Ascending aorta (tissue), 2 donors: ENCODE data around the gene PDXP. TPM values are rescaled to one million over a fixed set of nuclear protein-coding genes. Genes with fewer than 3 reads are reported as not detected.

ENCODE experiments used
- DNase-seq, 2 donors: peaks; one replicate each; pipeline ENCODE4 v3.0.0-alpha.2; 2019; ENCODE audit warnings: low spot score in 2 of 2
- H3K27ac ChIP-seq, 2 donors: fragments of 200-600 bp; sonication (generic); one replicate each; pipeline ENCODE4 v1.5.1; 2016 to 2017; ENCODE audit warnings: mild to moderate bottlenecking in 1 of 2
- H3K27me3 ChIP-seq: fragments of 200-600 bp; sonication (generic); one replicate; pipeline ENCODE4 v1.5.1; 2017
- H3K36me3 ChIP-seq, 2 donors: fragments of 200-600 bp; sonication (generic); one replicate each; pipeline ENCODE4 v1.5.1; 2016
- H3K4me1 ChIP-seq, 2 donors: fragments of 200-600 bp; sonication (generic); one replicate each; pipeline ENCODE4 v1.5.1; 2016 to 2017; ENCODE audit warnings: mild to moderate bottlenecking in 1 of 2
- H3K4me3 ChIP-seq, 2 donors: fragments of 200-600 bp; sonication (generic); one replicate each; pipeline ENCODE4 v1.5.1; 2016 to 2017; ENCODE audit warnings: mild to moderate bottlenecking in 1 of 2
- H3K9me3 ChIP-seq, 2 donors: fragments of 200-600 bp; sonication (generic); one replicate each; pipeline ENCODE4 v1.5.1; 2016
- CTCF ChIP-seq, 3 experiments: fragments of 200-600 bp in 2 of 3; fragments of 450-650 bp in 1 of 3; sonication (generic) in 2 of 3; IDR thresholded peaks; one replicate each; pipeline ENCODE4 v1.5.1; 2016 to 2019; ENCODE audit warnings: antibody characterized with exemption in 3 of 3, mild to moderate bottlenecking in 1 of 3, moderate library complexity in 1 of 3
- intact Hi-C: fragments of 100-400 bp; cut with DNase I; formaldehyde crosslinking; loops from one replicate; pipeline ENCODE4 v1.15.1; 2023
- total RNA-seq: library from RNA; depleted of rRNA; stranded (reverse); fragments of >200 nt; gene quantifications from one replicate; pipeline ENCODE4 v1.1.0, GENCODE V29; 2016

Gene PDXP
- total RNA-seq, 1 donor from 2014 or later = 10.6 TPM

- H3K27me3 ChIP-seq = no peaks in the 10 kb centered on the region
- H3K27ac ChIP-seq = peak overlapping the region; percentile 76 to 91
- intact Hi-C loops = no loop called here
- peak overlapping the region in 1 of 2 donors; percentile 47 for H3K4me3 ChIP-seq
- H3K9me3 ChIP-seq = no peaks in the 10 kb centered on the region
- no peak for DNase-seq
- TF ChIP-seq CTCF (IDR thresholded peaks at IDR 0.05) = no peak
- peaks cover 16 to 31% of the 10 kb centered on the region in 2 donors for H3K36me3 ChIP-seq
- peaks cover 19 to 26% of the 10 kb centered on the region in 2 donors for H3K4me1 ChIP-seq
These were observed 24.1 kb upstream of the PDXP start for GRCh38 chr22:37634417-37634924.

- H3K9me3 ChIP-seq = no peaks in the 10 kb centered on the region
- H3K4me1 ChIP-seq = peaks cover 21 to 33% of the 10 kb centered on the region in 2 donors
- no peak overlapping the region for H3K4me3 ChIP-seq
- no peak for TF ChIP-seq CTCF (IDR thresholded peaks at IDR 0.05)
- no peaks in the 10 kb centered on the region for H3K27me3 ChIP-seq
- H3K27ac ChIP-seq = peak overlapping the region in 1 of 2 donors; percentile 91
- intact Hi-C loops = no loop called here
- H3K36me3 ChIP-seq = peaks cover 9 to 24% of the 10 kb centered on the region in 2 donors
- DNase-seq = no peak
These were observed 23.4 kb upstream of the PDXP start for GRCh38 chr22:37635157-37635556.

- peaks cover 21 to 37% of the 10 kb centered on the region in 2 donors for H3K4me1 ChIP-seq
- peak in 1 of 3 experiments; percentile 19 for TF ChIP-seq CTCF (IDR thresholded peaks at IDR 0.05)
- no peak for DNase-seq
- H3K4me3 ChIP-seq = no peak overlapping the region
- no peak overlapping the region for H3K27ac ChIP-seq
- H3K36me3 ChIP-seq = peaks cover under 1 to 12% of the 10 kb centered on the region in 2 donors
- no peaks in the 10 kb centered on the region for H3K27me3 ChIP-seq
- H3K9me3 ChIP-seq = no peaks in the 10 kb centered on the region
- intact Hi-C loops = no loop called here
These were observed 22.2 kb upstream of the PDXP start for GRCh38 chr22:37636186-37636948.

GRCh38 chr22:37636949-37637273 is 21.6 kb upstream of the PDXP start:
- no peaks in the 10 kb centered on the region for H3K27me3 ChIP-seq
- no peak for TF ChIP-seq CTCF (IDR thresholded peaks at IDR 0.05)
- H3K27ac ChIP-seq = no peak overlapping the region
- peaks cover 21 to 37% of the 10 kb centered on the region in 2 donors for H3K4me1 ChIP-seq
- intact Hi-C loops = no loop called here
- H3K4me3 ChIP-seq = no peak overlapping the region
- no peaks in the 10 kb centered on the region for H3K9me3 ChIP-seq
- H3K36me3 ChIP-seq = peaks cover 0 to 7% of the 10 kb centered on the region in 2 donors
- no peak for DNase-seq

- intact Hi-C loops = no loop called here
- Histone ChIP-seq H3K27me3 (no peaks in the 10 kb centered on the region), H3K36me3 (no peaks in the 10 kb centered on the region), H3K9me3 (no peaks in the 10 kb centered on the region), H3K4me3 (peak overlapping the region in 1 of 2 donors; percentile 64), H3K4me1 (peaks cover 14 to 33% of the 10 kb centered on the region in 2 donors), H3K27ac (no peak overlapping the region)
- no peak for TF ChIP-seq CTCF (IDR thresholded peaks at IDR 0.05)
- DNase-seq = no peak
These were observed 20.0 kb upstream of the PDXP start for GRCh38 chr22:37638391-37639069.
